HG03060 (cell line): ENCODE measurements around the gene SHANK2.

ENCODE experiments used
- ATAC-seq: cut with Tn5 transposase; IDR thresholded peaks from one replicate; pipeline ENCODE4 v1.9.1; 2021; ENCODE audit warnings: low read depth, moderate number of reproducible peaks; ENCODE audit not compliant: unreplicated experiment

SHANK2 gene

DNA sequence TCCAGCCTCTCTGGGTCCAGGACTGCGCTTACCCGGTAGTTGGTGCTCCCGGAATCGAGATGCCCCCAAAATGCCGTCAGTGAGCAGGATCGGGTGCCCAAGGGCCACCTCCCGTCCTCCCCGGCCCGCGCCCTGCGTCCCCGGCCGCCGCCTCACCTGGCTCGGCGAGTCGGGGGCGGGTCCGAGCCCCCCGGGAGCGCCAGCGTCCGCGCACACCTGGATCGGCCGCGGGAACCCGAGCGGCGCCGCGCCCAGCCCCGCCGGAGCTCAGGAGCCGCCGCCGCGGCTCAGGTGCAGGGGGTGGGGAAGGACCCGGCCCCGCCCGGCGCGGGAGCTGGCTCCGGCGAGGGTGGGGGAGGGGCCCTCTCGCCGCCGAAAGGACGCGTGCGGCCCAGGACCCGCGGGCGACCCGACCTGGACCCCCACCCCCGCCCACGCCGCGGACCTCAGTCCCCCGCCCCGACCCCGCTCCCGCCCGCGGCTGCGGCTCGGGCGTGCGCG, at the start of gene SHANK2:
Gene SHANK2, minus strand, starts transcription at position 309 of the 501 bp plus-strand sequence. CDS start 105,251 bp downstream, outside the sequence.
- ATAC-seq: no peak

DNA sequence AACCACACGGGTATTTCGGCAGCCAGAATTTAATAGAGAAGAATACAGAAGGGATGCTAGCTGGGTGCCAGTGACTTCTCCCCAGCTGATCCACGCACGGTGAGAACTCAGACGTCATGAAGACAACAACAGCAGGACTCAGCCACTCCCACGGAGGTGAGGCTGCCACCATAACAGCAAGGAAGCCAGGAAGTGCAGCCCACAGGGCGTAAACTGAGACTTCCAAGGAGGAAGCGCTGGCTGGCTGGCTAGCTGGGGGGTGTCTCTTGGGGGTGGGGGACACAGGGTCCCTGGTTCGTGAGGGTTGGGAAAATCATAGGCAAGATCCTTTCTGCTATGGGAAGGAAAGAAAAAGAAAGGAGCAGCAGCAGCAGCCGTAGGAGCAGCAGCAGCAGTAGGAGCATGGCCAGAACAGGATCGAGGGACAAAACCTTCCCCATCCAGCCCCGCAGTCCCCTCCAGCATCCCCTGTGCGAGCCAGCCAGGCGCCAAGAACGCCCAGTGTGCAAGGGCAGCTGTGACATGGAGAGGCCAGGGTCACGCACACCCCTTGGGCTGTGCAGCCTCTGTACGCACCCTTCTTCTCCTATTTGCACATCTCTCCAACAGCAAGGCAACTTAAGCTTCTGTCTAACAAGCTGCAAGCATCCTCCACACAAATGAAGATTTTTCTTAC, 49.6 kb upstream of the SHANK2 start:
- no peak for ATAC-seq

DNA sequence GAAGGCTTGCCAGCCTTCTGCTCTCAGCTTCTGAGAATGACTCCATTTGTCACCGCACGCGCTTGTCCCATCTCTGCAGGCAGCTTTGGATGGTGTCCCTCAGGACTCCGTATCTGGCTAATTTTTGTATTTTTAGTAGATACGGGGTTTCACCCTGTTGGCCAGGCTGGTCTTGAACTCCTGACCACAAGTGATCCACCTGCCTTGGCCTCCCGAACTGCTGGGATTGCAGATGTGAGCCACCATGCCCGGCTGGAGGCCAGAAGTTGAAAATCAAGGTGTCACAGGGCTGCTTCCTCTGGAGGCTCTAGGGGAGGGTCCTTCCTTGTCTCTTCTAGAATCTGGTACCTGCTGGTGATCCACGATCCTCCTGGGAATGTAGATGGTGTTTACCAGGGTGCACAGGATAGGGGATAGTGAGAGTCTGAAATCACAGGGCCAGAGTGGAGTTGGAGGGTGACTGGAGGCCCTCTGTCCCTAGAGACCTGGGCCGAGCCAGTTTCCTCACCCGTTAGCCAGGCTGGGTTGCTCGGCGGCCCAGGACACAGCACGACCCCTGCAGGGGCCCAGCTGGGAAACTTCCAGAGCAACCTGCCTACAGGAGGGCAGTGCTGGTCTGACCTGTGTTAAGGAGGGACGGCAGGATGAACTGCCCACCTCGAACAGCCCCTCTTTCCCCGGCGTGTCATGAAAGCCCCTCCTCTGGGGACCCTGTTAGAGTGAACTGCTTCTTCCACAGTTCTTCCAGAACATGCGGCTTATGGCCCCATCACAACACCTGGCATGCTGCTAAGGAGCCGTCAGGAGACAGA, 48.9 kb upstream of the SHANK2 start:
- ATAC-seq: no peak

DNA sequence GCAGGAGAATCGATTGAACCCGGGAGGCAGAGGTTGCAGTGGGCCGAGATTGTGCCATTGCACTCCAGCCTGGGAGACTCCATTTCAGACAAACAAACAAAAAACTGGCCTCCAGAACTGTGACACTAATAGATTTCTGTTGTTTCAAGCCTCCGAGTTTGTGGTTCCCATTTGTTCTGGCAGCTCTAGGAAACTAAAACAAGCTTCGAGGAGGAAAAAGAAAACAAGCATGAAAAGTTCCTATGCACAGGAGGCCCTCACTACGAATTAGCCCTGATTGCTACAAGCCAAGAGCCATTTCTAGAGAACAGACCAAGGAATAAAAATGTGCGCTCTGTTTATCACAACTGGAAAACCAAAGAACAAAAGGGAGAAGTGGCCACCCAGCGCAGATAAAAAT, 47.8 kb upstream of the SHANK2 start:
- no peak for ATAC-seq

DNA sequence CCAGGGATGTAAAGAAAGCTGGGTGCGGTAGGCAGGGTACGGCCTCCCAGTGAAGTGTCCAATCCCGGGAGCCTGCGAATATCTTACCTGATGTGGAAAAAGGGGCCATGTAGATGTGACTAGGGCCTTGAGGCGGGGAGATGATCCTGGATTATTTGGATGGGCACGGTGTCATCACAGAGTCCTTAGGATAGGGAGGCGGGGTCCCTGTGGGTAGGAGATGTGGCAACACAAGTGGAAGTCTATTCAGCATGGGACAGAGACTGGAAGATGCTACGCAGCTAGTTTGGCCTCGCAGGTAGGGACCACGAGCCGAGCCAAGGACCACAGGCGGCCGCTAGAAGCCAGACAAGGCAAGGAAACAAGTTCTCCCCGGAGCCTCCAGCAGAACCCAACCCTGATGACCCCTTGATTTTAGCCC, 46.4 kb upstream of the SHANK2 start:
- ATAC-seq: no peak

DNA sequence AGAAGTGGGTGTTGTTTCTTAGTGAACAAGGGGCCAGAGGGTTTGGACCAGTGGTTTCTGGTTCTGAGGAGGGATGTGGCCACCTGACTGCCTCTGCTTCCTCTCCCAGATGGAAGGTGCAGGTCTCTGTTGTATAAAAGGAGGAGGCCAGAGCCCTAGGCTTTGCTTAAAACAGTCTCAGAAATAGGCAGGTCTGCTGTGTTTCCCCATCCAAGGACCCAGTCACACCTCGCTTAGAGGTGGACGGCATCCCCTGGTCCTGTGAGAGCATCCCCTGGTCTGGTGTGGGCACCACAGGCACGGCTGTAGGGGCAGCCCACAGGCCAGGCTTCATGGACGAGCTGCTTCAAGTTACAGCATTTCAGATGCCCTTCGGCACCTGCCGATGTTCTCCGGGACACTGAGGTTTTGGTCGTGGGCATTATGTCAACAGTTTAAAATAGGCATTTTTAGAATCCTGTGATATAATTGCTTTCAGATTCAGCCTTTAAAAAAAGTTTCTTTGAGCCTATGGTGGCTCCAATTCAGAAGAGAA, 45.7 kb upstream of the SHANK2 start:
- ATAC-seq: no peak

DNA sequence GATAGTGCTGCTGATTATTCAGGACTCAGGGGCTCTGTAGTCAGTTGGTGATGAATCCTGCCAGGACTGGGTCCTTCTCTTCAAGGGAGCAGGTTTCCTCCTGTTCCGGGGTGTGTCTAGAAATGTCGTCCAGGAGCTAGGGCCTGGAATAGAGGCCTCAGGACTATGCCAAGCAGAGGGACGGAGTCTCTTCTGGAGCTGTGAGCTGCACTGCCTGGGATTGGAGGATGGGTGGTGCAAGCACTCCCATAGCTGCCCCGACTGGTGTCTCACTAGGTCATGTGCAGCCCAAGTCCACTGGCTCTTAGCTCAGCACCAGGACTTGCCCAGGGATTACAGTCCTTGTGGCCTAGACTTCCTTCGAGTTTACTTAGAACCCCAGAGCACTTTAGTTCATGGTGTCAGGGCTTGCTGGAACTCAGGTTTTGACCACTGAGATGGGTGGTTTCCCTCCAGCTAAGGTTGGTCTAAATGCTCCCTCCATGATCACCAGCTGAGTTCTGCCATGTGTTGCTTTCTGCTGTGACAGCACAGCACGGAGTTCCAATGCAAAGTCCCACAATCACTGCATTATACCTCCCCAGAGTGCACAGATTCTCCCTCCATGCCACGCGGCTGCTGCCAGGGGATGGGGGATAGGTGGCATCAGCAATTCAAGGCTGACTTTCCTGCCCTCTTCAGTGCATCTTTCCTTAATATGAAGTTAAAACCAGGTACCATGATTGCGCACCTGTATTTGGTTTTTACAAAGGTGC, 42.6 kb upstream of the SHANK2 start:
- ATAC-seq: no peak

DNA sequence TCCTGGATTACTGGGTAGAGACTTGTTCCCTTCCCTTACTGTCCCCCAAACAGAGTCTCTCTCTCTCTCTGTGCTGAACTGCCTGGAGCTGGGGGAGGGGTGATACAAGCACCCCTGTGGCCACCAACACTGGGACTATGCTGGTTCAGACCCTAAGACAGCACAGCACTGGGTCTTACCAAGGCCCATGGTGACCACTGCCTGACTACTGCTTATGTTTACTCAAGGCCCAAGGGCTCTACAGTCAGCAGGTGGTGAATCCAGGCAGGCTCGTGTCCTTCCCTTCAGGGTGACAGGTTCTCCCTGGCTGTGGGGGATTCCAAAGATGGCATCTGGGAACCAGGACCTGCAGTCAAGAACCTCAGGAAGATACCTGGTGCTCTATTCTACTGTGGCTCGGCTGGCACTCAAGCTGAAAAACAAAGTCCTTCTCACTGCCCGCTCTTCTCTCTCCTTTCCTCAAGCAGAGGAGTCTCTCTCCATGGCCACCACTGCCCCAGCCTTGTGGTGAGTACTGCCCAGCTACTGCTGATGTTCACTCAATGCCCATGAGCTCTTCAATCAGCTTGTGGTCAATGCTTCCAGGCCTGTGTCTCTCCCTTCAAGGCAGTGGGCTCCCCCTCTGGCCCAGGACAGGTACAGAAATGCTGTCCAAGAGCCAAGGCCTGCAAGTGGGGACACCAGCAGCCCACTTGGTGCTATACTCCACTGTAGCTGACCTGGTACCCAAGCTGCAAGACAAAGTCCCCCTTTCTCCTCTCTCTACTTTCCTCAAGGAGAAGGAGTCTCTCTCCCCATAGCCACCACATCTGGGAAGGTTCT, 41.8 kb upstream of the SHANK2 start:
- no peak for ATAC-seq

DNA sequence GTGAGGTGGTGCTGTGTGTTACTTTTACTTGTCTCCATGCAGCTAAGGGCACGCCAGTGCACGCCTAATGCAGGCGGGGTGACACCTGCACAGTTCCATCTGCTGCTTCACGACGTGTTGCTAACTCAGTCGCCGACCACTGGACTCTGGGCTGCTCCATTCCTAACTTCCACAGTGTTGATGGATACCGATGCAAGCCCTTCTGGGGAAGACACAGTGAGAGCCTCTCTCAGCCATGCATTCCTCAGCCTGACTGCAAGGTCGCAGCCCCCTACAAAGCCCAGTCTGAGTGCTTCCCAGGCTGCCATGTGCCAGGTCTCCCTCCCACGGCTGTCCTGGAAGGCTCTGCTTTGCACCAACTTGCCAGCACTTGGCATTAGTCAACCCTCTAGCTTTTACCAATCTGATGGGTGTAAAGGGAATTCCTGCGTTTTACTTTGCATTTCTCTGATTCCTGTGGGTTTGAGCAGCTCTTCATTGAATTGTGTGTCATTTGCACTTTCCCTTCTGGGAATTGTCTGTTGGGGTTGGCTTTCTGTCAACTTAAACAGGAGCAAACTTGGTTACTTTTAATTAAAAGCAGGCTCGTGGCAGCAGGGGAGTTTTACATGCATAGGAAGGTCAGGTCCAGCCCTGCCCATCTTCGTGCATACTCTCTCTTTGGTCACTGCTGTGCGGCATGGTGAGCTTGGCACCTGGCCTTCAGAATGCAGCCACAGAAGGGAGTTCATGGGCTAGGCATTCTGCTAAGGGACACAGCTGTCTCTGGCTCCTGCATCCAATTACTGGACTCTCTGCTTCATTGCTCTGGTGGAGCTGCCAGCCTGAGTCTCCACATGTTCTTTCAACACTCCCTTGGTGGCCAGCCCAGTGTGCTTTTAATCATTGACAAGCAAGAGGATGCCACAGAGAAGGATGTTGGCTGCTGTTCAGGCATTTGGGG, 34.6 kb upstream of the SHANK2 start:
- ATAC-seq: no peak

DNA sequence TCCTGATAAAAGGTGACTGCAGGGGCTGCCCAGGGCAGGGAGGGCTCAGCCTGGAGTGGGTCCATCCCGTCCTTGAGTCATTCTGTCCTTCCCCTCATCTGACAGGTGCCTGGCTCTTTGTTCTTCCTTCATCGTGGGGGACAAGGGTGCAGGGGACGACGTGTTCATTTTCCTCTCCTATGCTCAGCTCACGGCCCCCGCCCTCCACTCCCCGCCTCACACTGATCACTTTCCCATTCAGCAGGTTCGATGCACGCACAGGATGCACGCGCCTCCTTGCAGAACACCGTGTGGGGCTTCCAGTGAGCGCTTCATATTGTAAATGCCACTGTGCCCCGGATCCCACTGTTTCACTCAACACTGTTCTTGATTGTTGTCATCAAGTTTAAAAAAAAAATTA, 32.7 kb upstream of the SHANK2 start:
- ATAC-seq: no peak

DNA sequence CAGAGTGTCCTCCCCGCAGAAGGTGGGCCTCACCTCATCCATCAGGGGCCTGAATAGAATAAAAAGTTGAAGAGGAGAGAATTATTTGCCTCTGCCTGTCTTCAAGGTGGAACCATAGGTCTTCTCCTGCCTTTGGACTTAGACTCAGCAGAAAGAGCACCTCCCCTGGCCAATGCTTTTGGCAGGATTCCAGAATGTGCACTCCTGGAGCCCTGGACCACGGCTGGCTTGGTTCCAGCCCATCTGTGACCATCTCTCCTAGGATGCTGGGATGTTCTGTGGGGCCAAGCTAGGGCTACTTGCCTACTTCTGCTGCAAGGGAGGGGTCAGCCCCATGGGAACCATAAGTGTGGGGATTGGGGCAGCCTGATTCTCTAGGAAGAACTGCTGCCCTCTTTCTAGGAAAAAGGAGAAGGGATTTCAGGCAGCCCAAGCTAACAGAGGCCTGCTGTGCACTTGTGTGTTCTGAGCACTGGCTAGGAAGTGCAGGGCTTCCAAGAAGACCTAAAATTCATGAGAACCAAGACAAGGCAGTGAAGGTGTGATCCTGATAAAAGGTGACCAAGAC, 32.2 kb upstream of the SHANK2 start:
- no peak for ATAC-seq

DNA sequence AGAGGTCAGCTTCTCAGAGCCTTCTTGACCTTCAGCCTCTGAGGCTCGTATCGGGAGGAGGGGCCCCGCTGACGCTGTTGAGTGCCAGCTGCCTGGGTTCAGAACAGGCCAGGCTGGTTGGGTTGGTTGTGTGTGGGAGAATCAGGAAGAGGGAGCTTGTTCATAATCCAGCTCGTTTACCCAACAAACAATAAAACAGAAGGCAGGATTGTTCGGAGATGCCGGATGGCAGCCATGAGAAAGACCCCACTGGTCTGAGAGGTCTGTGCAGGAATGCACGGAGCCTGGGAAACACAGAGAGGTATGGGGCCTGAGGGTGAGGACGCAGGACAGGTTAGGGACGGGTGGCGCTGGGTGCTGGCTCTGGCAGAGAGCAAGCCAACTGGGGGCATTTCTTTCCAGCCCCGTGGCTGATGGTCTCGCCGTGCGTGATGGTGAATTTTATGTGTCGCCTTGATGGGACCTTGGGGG, 31.6 kb upstream of the SHANK2 start:
- no peak for ATAC-seq

DNA sequence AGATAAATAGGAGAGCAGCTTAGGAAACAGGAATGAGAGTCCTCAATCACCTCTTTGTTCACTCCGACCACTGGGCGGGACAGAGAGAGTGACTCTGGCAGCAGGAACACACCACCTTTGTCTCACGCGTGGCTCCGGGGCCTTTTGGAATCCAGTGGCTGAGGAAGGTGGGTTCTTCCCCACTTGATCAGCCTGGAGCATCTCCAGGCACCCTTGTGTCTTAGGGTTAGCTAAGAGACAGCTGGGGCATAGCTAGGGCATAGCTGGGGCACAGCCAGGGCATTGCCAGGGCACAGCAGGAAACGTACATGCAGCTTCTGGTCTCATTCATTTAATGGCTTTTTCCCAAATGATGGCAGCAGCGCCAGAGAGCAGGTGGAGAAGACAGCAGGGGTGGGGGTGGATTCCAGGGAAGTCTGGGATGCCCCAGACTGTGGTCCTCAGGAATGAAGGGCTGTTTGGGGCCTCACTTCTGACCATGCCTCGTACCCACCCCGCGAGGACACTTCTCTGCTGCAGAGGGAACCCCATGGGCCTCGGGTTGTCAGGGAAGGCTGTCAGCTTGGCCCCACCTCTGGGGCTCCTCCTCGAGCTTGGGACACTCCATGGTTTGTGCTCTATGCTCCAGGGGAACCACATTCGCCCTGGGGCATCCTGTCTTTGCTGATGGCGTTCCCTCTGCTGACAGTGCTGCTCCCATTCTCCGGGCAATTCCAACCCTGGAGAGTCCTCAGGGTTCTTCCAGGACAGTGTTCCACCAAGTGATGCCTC, 30.4 kb upstream of the SHANK2 start:
- no peak for ATAC-seq

DNA sequence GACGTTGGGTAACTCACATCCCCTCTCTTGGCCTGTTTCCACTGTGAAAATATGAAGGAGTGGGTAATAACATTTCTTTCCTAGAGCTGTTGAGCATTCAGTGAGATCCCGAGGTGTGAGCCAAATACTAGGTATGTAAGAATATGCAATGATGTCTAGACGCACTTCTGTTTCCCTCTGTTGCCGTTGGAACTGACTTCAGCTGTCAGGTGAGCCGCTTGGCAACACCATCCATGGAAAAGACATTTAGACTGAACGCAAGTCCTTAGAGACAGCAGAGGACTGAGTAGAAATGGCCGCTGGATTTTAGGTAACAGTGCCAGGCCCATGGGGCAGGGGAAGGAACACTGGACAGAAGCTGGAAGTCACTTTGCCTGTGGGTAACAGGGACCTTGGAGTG, 29.5 kb upstream of the SHANK2 start:
- ATAC-seq: no peak

DNA sequence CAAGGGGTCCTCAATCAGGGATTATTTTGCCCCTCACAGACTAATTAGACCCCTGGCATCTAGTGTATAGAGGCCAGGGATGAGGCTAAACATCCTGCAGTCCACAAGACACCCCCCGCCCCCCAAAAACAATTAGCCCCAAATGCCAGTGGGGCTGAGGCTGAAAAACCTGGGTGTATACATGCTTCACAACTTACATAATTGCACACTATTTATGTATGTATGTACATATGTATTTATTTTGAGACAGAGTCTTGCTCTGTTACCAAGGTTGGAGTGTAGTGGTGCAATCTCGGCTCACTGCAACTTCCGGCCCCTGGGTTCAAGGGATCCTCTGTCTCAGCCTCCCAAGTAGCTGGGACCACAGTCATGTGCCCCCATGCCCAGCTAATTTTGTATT, 28.8 kb upstream of the SHANK2 start:
- no peak for ATAC-seq

DNA sequence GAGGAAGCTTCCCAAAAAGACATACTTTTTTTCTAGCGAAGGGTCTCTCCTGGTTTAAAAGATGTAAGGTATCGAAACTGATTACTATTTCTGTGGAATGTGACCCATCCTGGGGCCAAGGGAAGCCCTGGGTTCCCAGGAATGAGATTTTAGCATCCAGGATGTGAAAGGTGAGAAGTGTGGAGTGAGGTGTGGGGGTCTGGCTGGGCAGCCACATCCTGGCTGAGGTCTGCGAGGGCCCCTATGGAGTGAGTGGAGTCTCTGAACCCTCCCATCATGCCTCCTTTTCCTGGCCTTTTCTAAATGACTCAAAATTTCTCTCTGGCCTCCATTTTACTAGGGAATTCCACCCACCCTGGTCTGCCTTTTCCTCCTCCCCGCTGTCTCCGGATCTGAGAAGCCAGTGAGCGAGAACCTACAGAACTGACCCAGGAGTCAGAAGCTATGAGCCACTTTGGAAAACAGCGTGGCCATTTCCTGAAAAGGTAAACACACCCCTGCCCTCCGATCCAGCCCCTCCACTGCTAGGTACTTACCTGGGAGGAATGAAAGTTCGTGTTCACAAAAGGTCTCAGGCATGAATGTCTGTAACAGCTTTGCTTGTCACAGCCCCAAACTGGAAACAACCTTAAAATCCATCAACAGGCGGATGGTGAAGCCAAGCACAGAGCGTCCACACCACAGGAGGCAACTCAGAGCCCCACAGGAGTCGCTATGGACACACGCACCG, 27.7 kb upstream of the SHANK2 start:
- no peak for ATAC-seq

DNA sequence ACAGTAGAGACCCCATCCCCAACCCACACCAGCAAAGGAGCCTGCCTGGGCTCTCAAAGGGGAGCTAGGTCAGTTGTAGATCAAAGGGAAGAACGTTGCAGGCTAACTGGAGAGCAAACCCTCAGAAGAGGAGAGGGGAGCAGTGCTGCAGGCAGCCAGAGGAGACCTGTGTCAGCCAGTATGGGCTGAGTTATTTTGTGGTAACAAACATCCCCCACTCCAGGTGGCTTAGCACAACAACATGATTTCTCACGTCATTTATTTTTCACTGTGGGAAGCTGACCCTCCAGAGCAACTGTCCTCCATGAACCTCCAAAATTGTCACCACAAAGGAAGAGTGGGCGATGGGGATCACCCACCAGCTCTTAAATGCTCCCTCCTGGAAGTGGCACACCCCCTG, 19.8 kb upstream of the SHANK2 start:
- ATAC-seq: no peak
